GM23338 (cell line): ENCODE data around the gene MRGPRE.
"Not testable (repeated sequence)": the region's sequence is repeated elsewhere in the genome, so short reads cannot be mapped to it uniquely, and the experiment has no call there.

Experiments
- CREB1 ChIP-seq: fragments of 250-450 bp; sonication (Bioruptor Pico); IDR thresholded peaks from 2 replicates; pipeline ENCODE4 v1.5.0; 2020; ENCODE audit warnings: low read depth, mild to moderate bottlenecking, moderate library complexity
- CTCF ChIP-seq, 2 experiments: fragments of 200-600 bp in 1 of 2; sonication (generic) in 1 of 2; conservative IDR thresholded peaks; 2 replicates each; pipeline versions ENCODE4 v1.5.1 to v1.6.1; 2016 to 2017; ENCODE audit warnings: antibody characterized with exemption in 2 of 2, low read depth in 2 of 2, mild to moderate bottlenecking in 2 of 2, moderate library complexity in 1 of 2
- EZH2 ChIP-seq: fragments of 200-600 bp; sonication (generic); IDR thresholded peaks from one replicate; pipeline ENCODE4 v1.8.0; 2017; ENCODE audit warnings: antibody characterized with exemption, mild to moderate bottlenecking, low read depth; ENCODE audit not compliant: unreplicated experiment
- EZH2phosphoT487 ChIP-seq: fragments of 200-600 bp; sonication (generic); IDR thresholded peaks from one replicate; pipeline ENCODE4 v1.8.1; 2018; ENCODE audit warnings: antibody characterized with exemption; ENCODE audit not compliant: unreplicated experiment
- JUNB ChIP-seq: IDR thresholded peaks from one replicate; pipeline ENCODE4 v1.6.1; 2016; ENCODE audit warnings: antibody characterized with exemption; ENCODE audit not compliant: unreplicated experiment
- POLR2AphosphoS5 ChIP-seq: IDR thresholded peaks from 2 replicates; pipeline ENCODE4 v1.6.1; 2016; ENCODE audit warnings: antibody characterized with exemption, low read depth
- REST ChIP-seq: IDR thresholded peaks from one replicate; pipeline ENCODE4 v1.6.1; 2018; ENCODE audit warnings: antibody characterized with exemption; ENCODE audit not compliant: unreplicated experiment
- ZNF114 ChIP-seq: fragments of 250-450 bp; sonication (Bioruptor Pico); IDR thresholded peaks from 2 replicates; pipeline ENCODE4 v1.5.0; 2020; ENCODE audit warnings: mild to moderate bottlenecking, moderate library complexity
- ZNF462 ChIP-seq: fragments of 250-450 bp; sonication (Bioruptor Pico); IDR thresholded peaks from 2 replicates; pipeline ENCODE4 v1.5.0; 2020; ENCODE audit warnings: mild to moderate bottlenecking, moderate library complexity

- not testable (repeated sequence) for TF ChIP-seq EZH2; CTCF (conservative IDR thresholded peaks at IDR 0.05; ENCODE audit: low read depth in 2 of 2); CREB1 (CRISPR knock-in tag); POLR2AphosphoS5; EZH2phosphoT487; ZNF114; REST; JUNB; ZNF462
Observed at GRCh38 chr11:3280662-3281061, 48.4 kb upstream of the MRGPRE start.
